Measurements from ENCODE around the gene SPRYD3. TPM values are rescaled to one million over a fixed set of nuclear protein-coding genes. Genes with fewer than 3 reads are reported as not detected.
"Not testable (repeated sequence)": the region's sequence is repeated elsewhere in the genome, so short reads cannot be mapped to it uniquely, and the experiment has no call there.

The SPRYD3 gene
- total RNA-seq, 6 donors from 2014 or later = 34.8 to 53.3 (median 46.7) TPM

GRCh38 chr12:53115112-53115890 lies 36.1 kb upstream of the SPRYD3 start:
- TF ChIP-seq POLR2AphosphoS5 (IDR thresholded peaks at IDR 0.05) (no peak), POLR2A (IDR thresholded peaks at IDR 0.05) (no peak)
- ATAC-seq (ENCODE audit: low FRiP score in 2 of 2) (no peak), DNase-seq (peak in 1 of 2 donors; percentile 79)
- Histone ChIP-seq H3K4me1 (no peaks in the 10 kb centered on the region), H3K27ac (no peak overlapping the region), H3K9me3 (no peaks in the 10 kb centered on the region), H3K36me3 (no peaks in the 10 kb centered on the region), H3K4me3 (no peak overlapping the region), H3K27me3 (no peaks in the 10 kb centered on the region)
- WGBS, 2 donors = 90 to 92% methylated on average over 23 to 32 of the region's 33 CpGs

GRCh38 chr12:53113951-53114350 lies 34.8 kb upstream of the SPRYD3 start:
- H3K36me3 ChIP-seq = no peaks in the 10 kb centered on the region
- H3K4me3 ChIP-seq = no peak overlapping the region
- DNase-seq (no peak), ATAC-seq (ENCODE audit: low FRiP score in 2 of 2) (no peak)
- no peaks in the 10 kb centered on the region for H3K9me3 ChIP-seq
- TF ChIP-seq CTCF (IDR thresholded peaks at IDR 0.05) (no peak), POLR2AphosphoS5 (IDR thresholded peaks at IDR 0.05) (no peak), EP300 (IDR thresholded peaks at IDR 0.05) (no peak), POLR2A (IDR thresholded peaks at IDR 0.05) (no peak)
- H3K27me3 ChIP-seq = no peaks in the 10 kb centered on the region
- no peaks in the 10 kb centered on the region for H3K4me1 ChIP-seq
- no peak overlapping the region for H3K27ac ChIP-seq

GRCh38 chr12:53113136-53113705 lies 34.0 kb upstream of the SPRYD3 start:
- 91% methylated on average over 9 to 12 of the region's 12 CpGs for WGBS, 2 donors
- H3K4me3 ChIP-seq = no peak overlapping the region
- DNase-seq (no peak), ATAC-seq (ENCODE audit: low FRiP score in 2 of 2) (no peak)
- no peaks in the 10 kb centered on the region for H3K9me3 ChIP-seq
- H3K27me3 ChIP-seq = no peaks in the 10 kb centered on the region
- no peaks in the 10 kb centered on the region for H3K36me3 ChIP-seq
- no peaks in the 10 kb centered on the region for H3K4me1 ChIP-seq
- H3K27ac ChIP-seq = no peak overlapping the region
- no peak for TF ChIP-seq POLR2A (IDR thresholded peaks at IDR 0.05)
- TF ChIP-seq POLR2AphosphoS5 (IDR thresholded peaks at IDR 0.05) = no peak
- no peak for TF ChIP-seq EP300 (IDR thresholded peaks at IDR 0.05)
- TF ChIP-seq CTCF (IDR thresholded peaks at IDR 0.05) = no peak

GRCh38 chr12:53112431-53112830 lies 33.2 kb upstream of the SPRYD3 start:
- not testable (repeated sequence) for H3K27ac ChIP-seq; H3K9me3 ChIP-seq; H3K36me3 ChIP-seq; H3K27me3 ChIP-seq; H3K4me3 ChIP-seq; DNase-seq; H3K4me1 ChIP-seq; ATAC-seq (ENCODE audit: low FRiP score in 2 of 2)
- WGBS, 2 donors = 79 to 90% methylated on average over 7 of the region's 7 CpGs

GRCh38 chr12:53107122-53107521 lies 27.9 kb upstream of the SPRYD3 start:
- ATAC-seq (ENCODE audit: low FRiP score in 2 of 2) = no peak
- DNase-seq = no peak
- Histone ChIP-seq H3K36me3 (no peaks in the 10 kb centered on the region), H3K4me1 (peaks cover 0 to 10% (median 4%) of the 10 kb centered on the region in 4 donors), H3K4me3 (no peak overlapping the region), H3K9me3 (no peaks in the 10 kb centered on the region), H3K27me3 (no peaks in the 10 kb centered on the region), H3K27ac (no peak overlapping the region)
- TF ChIP-seq POLR2AphosphoS5 (IDR thresholded peaks at IDR 0.05) (no peak), EP300 (IDR thresholded peaks at IDR 0.05) (no peak), POLR2A (IDR thresholded peaks at IDR 0.05) (no peak), CTCF (IDR thresholded peaks at IDR 0.05) (no peak)
- 62 to 65% methylated on average over 7 of the region's 7 CpGs for WGBS, 2 donors

Data from upper lobe of left lung (tissue), 6 donors.